Mucosa of descending colon (tissue), 3 donors: ENCODE results near the gene IQSEC3. TPM values are rescaled to one million over a fixed set of nuclear protein-coding genes. Genes with fewer than 3 reads are reported as not detected.
"Not testable (repeated sequence)": the region's sequence is repeated elsewhere in the genome, so short reads cannot be mapped to it uniquely, and the experiment has no call there.

ENCODE experiments used
- ATAC-seq: fragments of 200-7000 bp; cut with Tn5 transposase; one replicate; pipeline ENCODE4 v1.9.1; 2020; ENCODE audit warnings: mild to moderate bottlenecking, moderate library complexity
- DNase-seq, 3 donors: peaks; one replicate each; pipeline ENCODE4 v3.0.0-alpha.2; 2020
- H3K36me3 ChIP-seq: fragments of 200-600 bp; one replicate; pipeline ENCODE4 v1.8.0; 2021; ENCODE audit warnings: low read depth, mild to moderate bottlenecking
- H3K4me1 ChIP-seq: fragments of 200-600 bp; one replicate; pipeline ENCODE4 v1.8.0; 2021; ENCODE audit warnings: low read depth, mild to moderate bottlenecking
- H3K4me3 ChIP-seq: fragments of 200-600 bp; one replicate; pipeline ENCODE4 v1.8.0; 2021; ENCODE audit warnings: mild to moderate bottlenecking
- H3K9me3 ChIP-seq: fragments of 200-600 bp; one replicate; pipeline ENCODE4 v1.8.0; 2021; ENCODE audit warnings: mild to moderate bottlenecking
- CTCF ChIP-seq: fragments of 200-600 bp; IDR thresholded peaks from one replicate; pipeline ENCODE4 v1.8.0; 2022; ENCODE audit warnings: antibody characterized with exemption, mild to moderate bottlenecking
- intact Hi-C, 2 donors: fragments of 100-400 bp; cut with DNase I in 1 of 2; cut with micrococcal nuclease in 1 of 2; formaldehyde crosslinking; loops; one replicate each; pipeline versions ENCODE4 v1.11.0 to v1.11.1; 2022; cut with DNase I, micrococcal nuclease
- total RNA-seq, 3 donors: library from RNA; stranded (reverse); fragmentation: NEBNext Ultra II Directional in 2 of 3; extraction: Animal tissue kit (Norgen Biotek cat#: 25700) in 2 of 3; gene quantifications; one replicate each; pipeline versions ENCODE4 v1.2.1 to v1.2.4, GENCODE V29; 2021 to 2023
- donor health status: DM: no; HTN: no; CAD: no; lungs with moderate emphysema.
- donor health status: DM: no; HTN: no; CAD: no.
- donor health status: DM: no; HTN: yes; CAD: no.

IQSEC3 gene
- total RNA-seq, 3 donors from 2014 or later: 0.23 to 2.3 (median 1.1) TPM

GRCh38 chr12:22530-23201 is 43.9 kb upstream of the IQSEC3 start:
- ATAC-seq: no peak
- no peak for TF ChIP-seq CTCF
- Histone ChIP-seq H3K9me3 (no peaks in the 10 kb centered on the region), H3K4me3 (no peak overlapping the region), H3K36me3 (no peaks in the 10 kb centered on the region), H3K4me1 (no peaks in the 10 kb centered on the region)
- intact Hi-C loops: no loop called here
- DNase-seq: no peak

GRCh38 chr12:27904-28303 is 38.7 kb upstream of the IQSEC3 start:
- intact Hi-C loops, H3K9me3 ChIP-seq, H3K36me3 ChIP-seq, DNase-seq, H3K4me1 ChIP-seq, ATAC-seq, H3K4me3 ChIP-seq: not testable (repeated sequence)

- H3K4me3 ChIP-seq, ATAC-seq, H3K36me3 ChIP-seq, H3K4me1 ChIP-seq, DNase-seq, H3K9me3 ChIP-seq, intact Hi-C loops: not testable (repeated sequence)
Observed at GRCh38 chr12:38775-39174, 27.8 kb upstream of the IQSEC3 start.

- H3K36me3 ChIP-seq, H3K9me3 ChIP-seq, H3K4me3 ChIP-seq, DNase-seq, H3K4me1 ChIP-seq, ATAC-seq, intact Hi-C loops: not testable (repeated sequence)
Observed at GRCh38 chr12:39555-40265, 26.9 kb upstream of the IQSEC3 start.

GRCh38 chr12:44352-44751 is 22.2 kb upstream of the IQSEC3 start:
- H3K36me3 ChIP-seq, ATAC-seq, intact Hi-C loops, DNase-seq, H3K4me1 ChIP-seq, H3K9me3 ChIP-seq, H3K4me3 ChIP-seq: not testable (repeated sequence)

GRCh38 chr12:45235-45990 is 21.2 kb upstream of the IQSEC3 start:
- H3K4me3 ChIP-seq, H3K4me1 ChIP-seq, intact Hi-C loops, H3K36me3 ChIP-seq, DNase-seq, H3K9me3 ChIP-seq: not testable (repeated sequence)
- ATAC-seq: peak; percentile 35

DNA sequence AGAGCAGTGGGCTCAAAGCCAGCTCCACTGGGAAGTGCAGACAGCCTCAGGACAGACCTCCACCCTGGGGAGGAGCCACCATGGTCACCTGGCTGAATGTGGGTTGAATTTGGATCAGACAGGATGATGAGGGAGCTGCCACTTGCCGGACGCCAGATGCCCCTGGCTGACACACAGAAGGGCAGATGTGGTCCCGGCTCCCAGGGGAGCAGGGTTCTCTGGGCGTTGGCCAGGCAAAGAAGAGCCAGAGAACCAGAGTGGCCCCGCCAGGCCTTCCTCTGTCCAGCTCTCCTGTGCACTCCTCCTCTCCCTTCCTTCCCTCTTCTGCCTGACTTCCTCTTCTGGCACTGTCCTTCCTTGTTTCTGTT is 20.6 kb upstream of the IQSEC3 start:
- H3K9me3 ChIP-seq, DNase-seq, intact Hi-C loops, H3K36me3 ChIP-seq, H3K4me3 ChIP-seq, H3K4me1 ChIP-seq: not testable (repeated sequence)
- ATAC-seq: peak; percentile 39

DNA sequence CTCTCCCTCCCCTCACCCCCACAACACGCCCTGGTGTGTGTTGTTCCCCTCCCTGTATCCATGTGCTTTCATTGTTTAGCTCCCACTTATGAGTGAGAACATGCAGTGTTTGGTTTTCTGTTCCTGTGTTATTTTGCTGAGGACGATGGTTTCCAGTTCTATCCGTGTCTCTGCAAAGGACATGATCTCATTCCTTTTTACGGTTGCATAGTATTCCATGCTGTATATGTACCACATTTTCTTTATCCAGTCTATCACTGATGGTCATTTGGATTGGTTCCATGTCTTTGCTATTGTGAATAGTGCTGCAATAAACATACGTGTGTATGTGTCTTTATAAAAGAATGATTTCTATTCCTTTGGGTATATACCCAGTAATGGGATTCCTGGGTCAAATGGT is 20.0 kb upstream of the IQSEC3 start:
- intact Hi-C loops, DNase-seq, H3K4me3 ChIP-seq, ATAC-seq, H3K9me3 ChIP-seq, H3K36me3 ChIP-seq, H3K4me1 ChIP-seq: not testable (repeated sequence)

- H3K4me3 ChIP-seq, H3K36me3 ChIP-seq, H3K9me3 ChIP-seq, DNase-seq, intact Hi-C loops, H3K4me1 ChIP-seq: not testable (repeated sequence)
- ATAC-seq: peak; percentile 17
Observed at GRCh38 chr12:47699-48226, 18.8 kb upstream of the IQSEC3 start.

DNA sequence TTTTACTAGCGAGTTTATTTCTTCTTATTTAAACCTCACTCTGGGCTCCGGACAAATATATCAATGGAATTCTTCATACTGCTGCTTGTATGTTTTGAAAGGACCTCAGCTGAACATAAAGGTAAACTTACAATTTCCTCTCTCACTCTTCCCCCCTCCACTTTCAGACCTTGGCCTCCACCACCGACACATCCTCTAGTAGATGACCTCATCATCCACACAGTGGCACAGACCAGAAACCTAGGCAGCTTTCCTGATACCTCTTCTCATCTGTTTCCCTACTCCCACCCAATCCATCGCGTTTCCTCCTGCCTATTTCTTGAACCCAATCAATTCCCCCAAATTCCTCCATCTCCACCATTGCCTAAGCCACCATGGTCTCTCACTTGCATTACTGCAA is 17.4 kb upstream of the IQSEC3 start:
- H3K36me3 ChIP-seq, H3K4me3 ChIP-seq, intact Hi-C loops, DNase-seq, H3K9me3 ChIP-seq, ATAC-seq, H3K4me1 ChIP-seq: not testable (repeated sequence)

GRCh38 chr12:51087-51486 is 15.5 kb upstream of the IQSEC3 start:
- intact Hi-C loops, DNase-seq, H3K9me3 ChIP-seq, H3K4me1 ChIP-seq, ATAC-seq, H3K4me3 ChIP-seq, H3K36me3 ChIP-seq: not testable (repeated sequence)

- intact Hi-C loops, H3K9me3 ChIP-seq, H3K4me3 ChIP-seq, H3K4me1 ChIP-seq, DNase-seq, H3K36me3 ChIP-seq: not testable (repeated sequence)
- peak; percentile 9 for ATAC-seq
Observed at GRCh38 chr12:51962-52361, 14.6 kb upstream of the IQSEC3 start.
